Hepatocyte (in vitro differentiated cells): ENCODE measurements around the gene NFIA. TPM values are rescaled to one million over a fixed set of nuclear protein-coding genes. Genes with fewer than 3 reads are reported as not detected.
A peak's percentile ranks its signal among the peaks of the same experiment; 100 is the strongest.

Experiments used
- DNase-seq: peaks from one replicate; pipeline ENCODE4 v3.0.0-alpha.2; 2016; ENCODE audit warnings: low spot score
- H2AFZ ChIP-seq: fragments of 200-600 bp; sonication (generic); 2 replicates; pipeline ENCODE4 v1.6.0; 2016; ENCODE audit warnings: antibody characterized with exemption, mild to moderate bottlenecking
- H3K27ac ChIP-seq: fragments of 200-600 bp; sonication (generic); 2 replicates; pipeline ENCODE4 v1.5.1; 2016; ENCODE audit warnings: mild to moderate bottlenecking
- H3K27me3 ChIP-seq: fragments of 200-600 bp; sonication (generic); 2 replicates; pipeline ENCODE4 v1.6.1; 2016
- H3K36me3 ChIP-seq: fragments of 200-600 bp; sonication (generic); replicated peaks from 2 replicates; pipeline ENCODE4 v1.5.1; 2016; ENCODE audit warnings: low read depth; ENCODE audit not compliant: insufficient read depth
- H3K4me1 ChIP-seq: fragments of 200-600 bp; sonication (generic); 2 replicates; pipeline ENCODE4 v1.5.1; 2016; ENCODE audit warnings: mild to moderate bottlenecking, moderate library complexity; ENCODE audit not compliant: insufficient read depth
- H3K4me2 ChIP-seq: fragments of 200-600 bp; sonication (generic); 2 replicates; pipeline ENCODE4 v1.6.0; 2016
- H3K4me3 ChIP-seq: fragments of 200-600 bp; sonication (generic); 2 replicates; pipeline ENCODE4 v1.5.1; 2016; ENCODE audit warnings: mild to moderate bottlenecking
- H3K79me2 ChIP-seq: fragments of 200-600 bp; sonication (generic); 2 replicates; pipeline ENCODE4 v1.6.0; 2017; ENCODE audit warnings: mild to moderate bottlenecking
- H3K9me2 ChIP-seq: fragments of 200-600 bp; sonication (generic); replicated peaks from 2 replicates; pipeline ENCODE4 v1.6.0; 2017; ENCODE audit warnings: mild to moderate bottlenecking; ENCODE audit not compliant: insufficient read depth
- H3K9me3 ChIP-seq: fragments of 200-600 bp; sonication (generic); 2 replicates; pipeline ENCODE4 v1.5.1; 2016; ENCODE audit warnings: low read depth, mild to moderate bottlenecking
- H4K20me1 ChIP-seq: fragments of 200-600 bp; sonication (generic); 2 replicates; pipeline ENCODE4 v1.6.0; 2016; ENCODE audit warnings: mild to moderate bottlenecking; ENCODE audit not compliant: insufficient read depth, poor library complexity, severe bottlenecking
- EZH2 ChIP-seq: fragments of 200-600 bp; sonication (generic); IDR thresholded peaks from 2 replicates; pipeline ENCODE4 v1.6.1; 2016; ENCODE audit warnings: antibody characterized with exemption, mild to moderate bottlenecking, borderline replicate concordance
- EZH2phosphoT487 ChIP-seq: fragments of 200-600 bp; sonication (generic); IDR thresholded peaks from one replicate; pipeline ENCODE4 v1.6.1; 2018; ENCODE audit warnings: antibody characterized with exemption, mild to moderate bottlenecking, low read depth, moderate library complexity; ENCODE audit not compliant: unreplicated experiment, severe bottlenecking
- WGBS: methylation state at CpG from one replicate; pipeline ENCODE4 v1.1.6; 2016; ENCODE audit warnings: low lambda C conversion rate; ENCODE audit errors: missing lambda C conversion rate; 5-methylcytosine and 5-hydroxymethylcytosine counted together
- polyA plus RNA-seq: library from polyadenylated mRNA; unstranded; fragments of >200 nt; fragmentation: Nextera tagmentation; extraction: Ambion mirVana; gene quantifications from 2 replicates; pipeline ENCODE4 v1.2.1, GENCODE V29; 2016
- total RNA-seq: library from RNA; depleted of rRNA; stranded (reverse); fragments of >200 nt; gene quantifications from 2 replicates; pipeline ENCODE4 v1.2.3, GENCODE V29; 2014
- TF ChIP-seq, protein P1 (sequence below): fragments of 200-600 bp; sonication (generic); IDR thresholded peaks from 2 replicates; pipeline ENCODE4 v1.5.1; 2016; ENCODE audit warnings: antibody characterized with exemption, mild to moderate bottlenecking; ENCODE audit not compliant: poor library complexity

The NFIA gene
- total and polyA plus RNA-seq, 2 experiments from 2014 or later = 15.1 to 18.2 TPM

DNA sequence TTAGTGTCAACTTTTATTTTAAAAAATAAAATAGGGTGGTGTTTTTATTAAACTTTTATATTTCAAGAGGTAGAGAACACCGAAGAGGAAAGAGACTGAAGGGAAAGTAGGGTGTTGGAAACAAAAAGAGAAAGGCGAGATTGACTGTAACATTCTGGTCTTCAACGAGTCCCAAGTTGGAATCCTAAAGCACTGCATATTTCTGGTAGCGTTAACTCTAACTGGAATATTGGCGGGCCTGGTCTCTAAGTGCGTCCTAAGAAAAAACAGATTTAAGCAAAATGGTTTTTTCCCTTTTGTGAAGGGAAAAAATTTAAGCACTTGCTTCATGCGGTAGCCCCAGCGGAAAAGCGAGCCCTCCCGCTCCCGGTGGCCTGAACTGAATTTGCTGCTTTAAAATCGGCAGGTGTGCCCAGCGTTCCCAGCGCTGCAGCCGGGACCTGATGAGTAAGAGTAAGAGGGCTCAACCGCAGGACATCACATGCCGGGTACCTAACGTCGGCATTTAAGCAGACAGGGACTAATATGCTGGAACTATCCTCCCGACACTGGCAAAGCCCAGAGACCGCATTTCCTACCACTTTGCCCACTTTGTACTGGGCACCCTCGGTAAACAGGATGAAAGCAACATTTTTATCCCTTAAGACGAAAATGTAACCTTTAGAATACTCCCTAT is 30.5 kb upstream of the NFIA start:
- Histone ChIP-seq H3K36me3 (no peaks in the 10 kb centered on the region), H3K27ac (no peak overlapping the region), H3K79me2 (no peaks in the 10 kb centered on the region), H2AFZ (no peak overlapping the region), H3K4me3 (no peak overlapping the region), H3K4me2 (peak overlapping the region; percentile 96), H3K9me2 (no peaks in the 10 kb centered on the region), H3K4me1 (peaks cover 32% of the 10 kb centered on the region), H3K9me3 (no peaks in the 10 kb centered on the region), H3K27me3 (peaks cover 38% of the 10 kb centered on the region), H4K20me1 (no peaks in the 10 kb centered on the region)
- 32% methylated on average over 23 of the region's 23 CpGs for WGBS
- TF ChIP-seq, protein P1, sequence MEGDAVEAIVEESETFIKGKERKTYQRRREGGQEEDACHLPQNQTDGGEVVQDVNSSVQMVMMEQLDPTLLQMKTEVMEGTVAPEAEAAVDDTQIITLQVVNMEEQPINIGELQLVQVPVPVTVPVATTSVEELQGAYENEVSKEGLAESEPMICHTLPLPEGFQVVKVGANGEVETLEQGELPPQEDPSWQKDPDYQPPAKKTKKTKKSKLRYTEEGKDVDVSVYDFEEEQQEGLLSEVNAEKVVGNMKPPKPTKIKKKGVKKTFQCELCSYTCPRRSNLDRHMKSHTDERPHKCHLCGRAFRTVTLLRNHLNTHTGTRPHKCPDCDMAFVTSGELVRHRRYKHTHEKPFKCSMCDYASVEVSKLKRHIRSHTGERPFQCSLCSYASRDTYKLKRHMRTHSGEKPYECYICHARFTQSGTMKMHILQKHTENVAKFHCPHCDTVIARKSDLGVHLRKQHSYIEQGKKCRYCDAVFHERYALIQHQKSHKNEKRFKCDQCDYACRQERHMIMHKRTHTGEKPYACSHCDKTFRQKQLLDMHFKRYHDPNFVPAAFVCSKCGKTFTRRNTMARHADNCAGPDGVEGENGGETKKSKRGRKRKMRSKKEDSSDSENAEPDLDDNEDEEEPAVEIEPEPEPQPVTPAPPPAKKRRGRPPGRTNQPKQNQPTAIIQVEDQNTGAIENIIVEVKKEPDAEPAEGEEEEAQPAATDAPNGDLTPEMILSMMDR = no peak
- TF ChIP-seq EZH2phosphoT487 = peak; percentile 25
- peak; percentile 25 for TF ChIP-seq EZH2
- DNase-seq = no peak

GRCh38 chr1:61052395-61053225 is 29.8 kb upstream of the NFIA start:
- Histone ChIP-seq H3K4me1 (peaks cover 32% of the 10 kb centered on the region), H2AFZ (no peak overlapping the region), H3K27ac (no peak overlapping the region), H3K4me3 (no peak overlapping the region), H3K4me2 (peak overlapping the region; percentile 96), H3K79me2 (no peaks in the 10 kb centered on the region), H3K36me3 (no peaks in the 10 kb centered on the region), H3K9me3 (no peaks in the 10 kb centered on the region), H3K9me2 (no peaks in the 10 kb centered on the region), H4K20me1 (no peaks in the 10 kb centered on the region), H3K27me3 (peaks cover 38% of the 10 kb centered on the region)
- DNase-seq = no peak
- TF ChIP-seq EZH2 = peak; percentile 6
- TF ChIP-seq EZH2phosphoT487 = no peak
- WGBS = 52% methylated on average over 10 of the region's 10 CpGs

- Histone ChIP-seq H3K27ac (no peak overlapping the region), H3K9me3 (no peaks in the 10 kb centered on the region), H2AFZ (peak overlapping the region; percentile 13), H4K20me1 (no peaks in the 10 kb centered on the region), H3K9me2 (no peaks in the 10 kb centered on the region), H3K4me1 (peaks cover 32% of the 10 kb centered on the region), H3K79me2 (no peaks in the 10 kb centered on the region), H3K36me3 (no peaks in the 10 kb centered on the region), H3K27me3 (peaks cover 38% of the 10 kb centered on the region), H3K4me2 (peak overlapping the region; percentile 82), H3K4me3 (no peak overlapping the region)
- no peak for DNase-seq
- 38% methylated on average over 10 of the region's 10 CpGs for WGBS
- TF ChIP-seq EZH2 (peak; percentile 53), EZH2phosphoT487 (no peak)
- TF ChIP-seq, protein P1 = no peak
These were observed 29.1 kb upstream of the NFIA start for GRCh38 chr1:61053226-61053711.
